IMR-90 (cell line): ENCODE measurements around the gene DDX27.

ENCODE experiments used
- BHLHE40 ChIP-seq: fragments of 150-350 bp; IDR thresholded peaks from 2 replicates; pipeline ENCODE4 v1.6.1; 2016; ENCODE audit warnings: mild to moderate bottlenecking, low read depth, low read length
- CEBPB ChIP-seq: IDR thresholded peaks from 2 replicates; pipeline ENCODE4 v1.6.1; 2012; ENCODE audit warnings: low read depth, low read length, improper control_type of control experiment
- MAFK ChIP-seq: IDR thresholded peaks from 2 replicates; pipeline ENCODE4 v1.6.1; 2012; ENCODE audit warnings: low read depth, low read length, improper control_type of control experiment
- MAZ ChIP-seq: IDR thresholded peaks from 2 replicates; pipeline ENCODE4 v1.6.1; 2012; ENCODE audit warnings: low read depth, mild to moderate bottlenecking, low read length, improper control_type of control experiment, moderate library complexity, borderline replicate concordance
- MXI1 ChIP-seq: IDR thresholded peaks from 2 replicates; pipeline ENCODE4 v1.6.1; 2012; ENCODE audit warnings: low read depth, mild to moderate bottlenecking, low read length, moderate library complexity, borderline replicate concordance
- NFE2L2 ChIP-seq: fragments of 150-350 bp; IDR thresholded peaks from 2 replicates; pipeline ENCODE4 v1.6.1; 2016; ENCODE audit warnings: low read depth, mild to moderate bottlenecking, low read length
- POLR2A ChIP-seq: IDR thresholded peaks from 2 replicates; pipeline ENCODE4 v1.6.1; 2012; ENCODE audit warnings: mild to moderate bottlenecking, low read depth, low read length
- RAD21 ChIP-seq: IDR thresholded peaks from 2 replicates; pipeline ENCODE4 v1.6.1; 2012; ENCODE audit warnings: low read length, improper control_type of control experiment
- TF ChIP-seq, protein P1 (sequence below): conservative IDR thresholded peaks from 2 replicates; pipeline ENCODE4 v1.5.1; 2012; ENCODE audit warnings: mild to moderate bottlenecking, low read depth, low read length, improper control_type of control experiment

DNA sequence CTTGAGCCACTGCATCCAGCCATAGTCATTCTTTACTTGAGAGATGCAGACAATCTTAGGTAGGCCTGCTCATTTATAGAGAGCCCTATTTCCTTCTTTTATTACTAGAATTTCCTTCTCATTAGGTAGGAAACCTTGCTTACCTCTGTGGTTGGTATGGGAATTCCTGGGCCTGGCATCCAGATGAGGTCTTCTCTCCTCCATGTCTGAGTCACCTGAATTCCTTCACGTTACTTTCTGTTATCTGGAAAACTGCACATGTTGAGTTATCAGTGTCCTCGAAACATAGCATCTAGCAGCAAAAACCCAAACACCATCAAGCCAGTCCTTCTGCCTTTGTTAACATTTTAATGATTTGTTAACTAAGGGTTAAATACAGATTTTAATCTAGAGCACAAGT, 56.4 kb downstream of the DDX27 start:
- TF ChIP-seq, protein P1, sequence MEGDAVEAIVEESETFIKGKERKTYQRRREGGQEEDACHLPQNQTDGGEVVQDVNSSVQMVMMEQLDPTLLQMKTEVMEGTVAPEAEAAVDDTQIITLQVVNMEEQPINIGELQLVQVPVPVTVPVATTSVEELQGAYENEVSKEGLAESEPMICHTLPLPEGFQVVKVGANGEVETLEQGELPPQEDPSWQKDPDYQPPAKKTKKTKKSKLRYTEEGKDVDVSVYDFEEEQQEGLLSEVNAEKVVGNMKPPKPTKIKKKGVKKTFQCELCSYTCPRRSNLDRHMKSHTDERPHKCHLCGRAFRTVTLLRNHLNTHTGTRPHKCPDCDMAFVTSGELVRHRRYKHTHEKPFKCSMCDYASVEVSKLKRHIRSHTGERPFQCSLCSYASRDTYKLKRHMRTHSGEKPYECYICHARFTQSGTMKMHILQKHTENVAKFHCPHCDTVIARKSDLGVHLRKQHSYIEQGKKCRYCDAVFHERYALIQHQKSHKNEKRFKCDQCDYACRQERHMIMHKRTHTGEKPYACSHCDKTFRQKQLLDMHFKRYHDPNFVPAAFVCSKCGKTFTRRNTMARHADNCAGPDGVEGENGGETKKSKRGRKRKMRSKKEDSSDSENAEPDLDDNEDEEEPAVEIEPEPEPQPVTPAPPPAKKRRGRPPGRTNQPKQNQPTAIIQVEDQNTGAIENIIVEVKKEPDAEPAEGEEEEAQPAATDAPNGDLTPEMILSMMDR = no peak
- TF ChIP-seq RAD21 (no peak), MAFK (no peak), CEBPB (no peak), NFE2L2 (no peak), MXI1 (no peak), MAZ (no peak), POLR2A (no peak), BHLHE40 (no peak)
